ENCODE measurements around the gene USP10.

- TF ChIP-seq, protein P1, sequence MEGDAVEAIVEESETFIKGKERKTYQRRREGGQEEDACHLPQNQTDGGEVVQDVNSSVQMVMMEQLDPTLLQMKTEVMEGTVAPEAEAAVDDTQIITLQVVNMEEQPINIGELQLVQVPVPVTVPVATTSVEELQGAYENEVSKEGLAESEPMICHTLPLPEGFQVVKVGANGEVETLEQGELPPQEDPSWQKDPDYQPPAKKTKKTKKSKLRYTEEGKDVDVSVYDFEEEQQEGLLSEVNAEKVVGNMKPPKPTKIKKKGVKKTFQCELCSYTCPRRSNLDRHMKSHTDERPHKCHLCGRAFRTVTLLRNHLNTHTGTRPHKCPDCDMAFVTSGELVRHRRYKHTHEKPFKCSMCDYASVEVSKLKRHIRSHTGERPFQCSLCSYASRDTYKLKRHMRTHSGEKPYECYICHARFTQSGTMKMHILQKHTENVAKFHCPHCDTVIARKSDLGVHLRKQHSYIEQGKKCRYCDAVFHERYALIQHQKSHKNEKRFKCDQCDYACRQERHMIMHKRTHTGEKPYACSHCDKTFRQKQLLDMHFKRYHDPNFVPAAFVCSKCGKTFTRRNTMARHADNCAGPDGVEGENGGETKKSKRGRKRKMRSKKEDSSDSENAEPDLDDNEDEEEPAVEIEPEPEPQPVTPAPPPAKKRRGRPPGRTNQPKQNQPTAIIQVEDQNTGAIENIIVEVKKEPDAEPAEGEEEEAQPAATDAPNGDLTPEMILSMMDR (IDR thresholded peaks at IDR 0.05): no peak
- no peak for TF ChIP-seq POLR2A (IDR thresholded peaks at IDR 0.05)
Measured at GRCh38 chr16:84715854-84716253, 16.1 kb downstream of the USP10 start.
